GM12801 (cell line): Measurements from ENCODE around the gene STXBP2.

Experiments
- CTCF ChIP-seq: IDR thresholded peaks from one replicate; pipeline ENCODE4 v1.5.1; 2011; ENCODE audit warnings: control low read depth; ENCODE audit not compliant: insufficient read length; ENCODE audit errors: extremely low read depth

The STXBP2 gene

GRCh38 chr19:7645656-7646425, 8.9 kb downstream of the STXBP2 start:
- TF ChIP-seq CTCF: no peak

GRCh38 chr19:7646426-7646700, 9.5 kb downstream of the STXBP2 start:
- TF ChIP-seq CTCF: no peak

- no peak for TF ChIP-seq CTCF
Measured at GRCh38 chr19:7647156-7647555, 10.2 kb downstream of the STXBP2 start.

GRCh38 chr19:7648265-7649014, 11.5 kb downstream of the STXBP2 start:
- no peak for TF ChIP-seq CTCF

- no peak for TF ChIP-seq CTCF
Measured at GRCh38 chr19:7650148-7650547, 13.2 kb downstream of the STXBP2 start.

- no peak for TF ChIP-seq CTCF
Measured at GRCh38 chr19:7652061-7652641, 15.2 kb downstream of the STXBP2 start.

- no peak for TF ChIP-seq CTCF
Measured at GRCh38 chr19:7654401-7654800, 17.5 kb downstream of the STXBP2 start.
